Activated naive CD8-positive, alpha-beta T cell treated with anti-CD3 and anti-CD28 coated beads, Interleukin-2, amount 10 ng/mL, durations not matched to agents 7 days and 5 days (primary cell): ENCODE measurements around the gene TUBB2B. TPM values are rescaled to one million over a fixed set of nuclear protein-coding genes. Genes with fewer than 3 reads are reported as not detected.
"Not testable (repeated sequence)": the region's sequence is repeated elsewhere in the genome, so short reads cannot be mapped to it uniquely, and the experiment has no call there.

ENCODE experiments used
- ATAC-seq: fragments of 150-1000 bp; cut with Tn5 transposase; one replicate; pipeline ENCODE4 v1.10.0; 2021; ENCODE audit warnings: low read depth, moderate library complexity
- POLR2A ChIA-PET: fragments of 350-600 bp; sonication (Branson Sonifier 250); formaldehyde crosslinking; loops from one replicate; lab custom pipeline; 2021; ENCODE audit warnings: antibody characterized with exemption; lab: Charles Lee
- DNase-seq: peaks from one replicate; pipeline ENCODE4 v3.0.0; 2021
- H3K27ac Mint-ChIP-seq: one replicate; pipeline ENCODE4 v1.8.0; 2022; ENCODE audit warnings: mild to moderate bottlenecking, mixed read lengths
- H3K27me3 Mint-ChIP-seq: one replicate; pipeline ENCODE4 v1.8.0; 2022; ENCODE audit warnings: mild to moderate bottlenecking, moderate library complexity, mixed read lengths
- H3K36me3 Mint-ChIP-seq: one replicate; pipeline ENCODE4 v1.8.0; 2021; ENCODE audit warnings: mild to moderate bottlenecking, mixed read lengths
- H3K4me1 Mint-ChIP-seq: one replicate; pipeline ENCODE4 v1.8.0; 2021; ENCODE audit warnings: mixed read lengths
- H3K4me3 Mint-ChIP-seq: one replicate; pipeline ENCODE4 v1.8.0; 2022; ENCODE audit warnings: mild to moderate bottlenecking, moderate library complexity, mixed read lengths
- H3K9me3 Mint-ChIP-seq: one replicate; pipeline ENCODE4 v1.8.0; 2021; ENCODE audit warnings: mixed read lengths
- total RNA-seq, 2 experiments: library from RNA; stranded (reverse); gene quantifications; one replicate each; pipeline ENCODE4 v1.2.3, GENCODE V29; 2021

The TUBB2B gene
- total RNA-seq, 2 experiments from 2014 or later: not detected

- H3K4me1 Mint-ChIP-seq: peaks cover 15% of the 10 kb centered on the region
- H3K9me3 Mint-ChIP-seq: no peaks in the 10 kb centered on the region
- peak overlapping the region; percentile 43 for H3K4me3 Mint-ChIP-seq
- peak; percentile 90 for ATAC-seq
- no peak overlapping the region for H3K27ac Mint-ChIP-seq
- H3K36me3 Mint-ChIP-seq: no peaks in the 10 kb centered on the region
- DNase-seq: peak; percentile 82
- peaks cover 29% of the 10 kb centered on the region for H3K27me3 Mint-ChIP-seq
- POLR2A ChIA-PET: interaction anchor here (0.8 kb wide), 1 partner anchor 9 kb away, joined by 5 read pairs; no protein-coding TSS in a partner anchor
Observed at GRCh38 chr6:3251462-3252314, 24.2 kb upstream of the TUBB2B start.

- H3K36me3 Mint-ChIP-seq: no peaks in the 10 kb centered on the region
- H3K4me3 Mint-ChIP-seq: no peak overlapping the region
- no peaks in the 10 kb centered on the region for H3K9me3 Mint-ChIP-seq
- POLR2A ChIA-PET: no interaction called here
- no peak overlapping the region for H3K27ac Mint-ChIP-seq
- DNase-seq (no peak), ATAC-seq (no peak)
- H3K4me1 Mint-ChIP-seq: peaks cover 15% of the 10 kb centered on the region
- H3K27me3 Mint-ChIP-seq: peaks cover 29% of the 10 kb centered on the region
Observed at GRCh38 chr6:3250231-3250675, 22.8 kb upstream of the TUBB2B start.

GRCh38 chr6:3249821-3250220 lies 22.4 kb upstream of the TUBB2B start:
- DNase-seq (no peak), ATAC-seq (no peak)
- H3K27ac Mint-ChIP-seq: no peak overlapping the region
- POLR2A ChIA-PET: no interaction called here
- H3K9me3 Mint-ChIP-seq: no peaks in the 10 kb centered on the region
- no peak overlapping the region for H3K4me3 Mint-ChIP-seq
- H3K36me3 Mint-ChIP-seq: no peaks in the 10 kb centered on the region
- H3K27me3 Mint-ChIP-seq: peaks cover 26% of the 10 kb centered on the region
- H3K4me1 Mint-ChIP-seq: peaks cover 15% of the 10 kb centered on the region

GRCh38 chr6:3247255-3248146 lies 20.0 kb upstream of the TUBB2B start:
- no peaks in the 10 kb centered on the region for H3K36me3 Mint-ChIP-seq
- ATAC-seq: no peak
- POLR2A ChIA-PET: no interaction called here
- DNase-seq: no peak
- no peaks in the 10 kb centered on the region for H3K9me3 Mint-ChIP-seq
- H3K4me1 Mint-ChIP-seq: peaks cover 15% of the 10 kb centered on the region
- H3K27me3 Mint-ChIP-seq: peaks cover 30% of the 10 kb centered on the region
- no peak overlapping the region for H3K27ac Mint-ChIP-seq
- no peak overlapping the region for H3K4me3 Mint-ChIP-seq

GRCh38 chr6:3245216-3245615 lies 17.8 kb upstream of the TUBB2B start:
- Mint-ChIP-seq H3K27me3 (peaks cover 33% of the 10 kb centered on the region), H3K36me3 (no peaks in the 10 kb centered on the region), H3K4me1 (peaks cover 2% of the 10 kb centered on the region), H3K4me3 (no peak overlapping the region), H3K27ac (no peak overlapping the region), H3K9me3 (no peaks in the 10 kb centered on the region)
- DNase-seq: no peak
- POLR2A ChIA-PET: no interaction called here
- no peak for ATAC-seq

- DNase-seq, H3K36me3 Mint-ChIP-seq, H3K4me1 Mint-ChIP-seq, ATAC-seq, H3K4me3 Mint-ChIP-seq, POLR2A ChIA-PET, H3K27ac Mint-ChIP-seq, H3K9me3 Mint-ChIP-seq: not testable (repeated sequence)
- peaks cover 34% of the 10 kb centered on the region for H3K27me3 Mint-ChIP-seq
Observed at GRCh38 chr6:3244832-3245161, 17.3 kb upstream of the TUBB2B start.

GRCh38 chr6:3244003-3244831 lies 16.8 kb upstream of the TUBB2B start:
- peaks cover 29% of the 10 kb centered on the region for H3K27me3 Mint-ChIP-seq
- H3K9me3 Mint-ChIP-seq: no peaks in the 10 kb centered on the region
- H3K4me3 Mint-ChIP-seq: no peak overlapping the region
- no peak overlapping the region for H3K27ac Mint-ChIP-seq
- no peak for ATAC-seq
- H3K36me3 Mint-ChIP-seq: no peaks in the 10 kb centered on the region
- H3K4me1 Mint-ChIP-seq: peaks cover 2% of the 10 kb centered on the region
- POLR2A ChIA-PET: no interaction called here
- DNase-seq: no peak

GRCh38 chr6:3242768-3243167 lies 15.3 kb upstream of the TUBB2B start:
- Mint-ChIP-seq H3K4me3 (no peak overlapping the region), H3K9me3 (no peaks in the 10 kb centered on the region), H3K4me1 (no peaks in the 10 kb centered on the region), H3K36me3 (no peaks in the 10 kb centered on the region), H3K27me3 (peaks cover 34% of the 10 kb centered on the region), H3K27ac (no peak overlapping the region)
- ATAC-seq: no peak
- POLR2A ChIA-PET: no interaction called here
- no peak for DNase-seq

GRCh38 chr6:3241745-3242144 lies 14.3 kb upstream of the TUBB2B start:
- H3K9me3 Mint-ChIP-seq, DNase-seq, H3K27ac Mint-ChIP-seq, H3K4me1 Mint-ChIP-seq, H3K4me3 Mint-ChIP-seq, H3K36me3 Mint-ChIP-seq, ATAC-seq, POLR2A ChIA-PET: not testable (repeated sequence)
- H3K27me3 Mint-ChIP-seq: peaks cover 42% of the 10 kb centered on the region

GRCh38 chr6:3240595-3240994 lies 13.1 kb upstream of the TUBB2B start:
- peaks cover 47% of the 10 kb centered on the region for H3K27me3 Mint-ChIP-seq
- H3K9me3 Mint-ChIP-seq: no peaks in the 10 kb centered on the region
- H3K4me3 Mint-ChIP-seq: no peak overlapping the region
- no peak overlapping the region for H3K27ac Mint-ChIP-seq
- H3K4me1 Mint-ChIP-seq: peaks cover 2% of the 10 kb centered on the region
- POLR2A ChIA-PET: no interaction called here
- ATAC-seq (no peak), DNase-seq (no peak)
- no peaks in the 10 kb centered on the region for H3K36me3 Mint-ChIP-seq

- POLR2A ChIA-PET: no interaction called here
- Mint-ChIP-seq H3K4me1 (peaks cover 4% of the 10 kb centered on the region), H3K9me3 (no peaks in the 10 kb centered on the region), H3K4me3 (no peak overlapping the region), H3K27me3 (peaks cover 59% of the 10 kb centered on the region), H3K36me3 (no peaks in the 10 kb centered on the region), H3K27ac (no peak overlapping the region)
- no peak for DNase-seq
- ATAC-seq: no peak
Observed at GRCh38 chr6:3239110-3239830, 11.8 kb upstream of the TUBB2B start.

- peaks cover 4% of the 10 kb centered on the region for H3K4me1 Mint-ChIP-seq
- DNase-seq (no peak), ATAC-seq (no peak)
- POLR2A ChIA-PET: no interaction called here
- H3K36me3 Mint-ChIP-seq: no peaks in the 10 kb centered on the region
- H3K27me3 Mint-ChIP-seq: peaks cover 69% of the 10 kb centered on the region
- no peak overlapping the region for H3K4me3 Mint-ChIP-seq
- no peak overlapping the region for H3K27ac Mint-ChIP-seq
- no peaks in the 10 kb centered on the region for H3K9me3 Mint-ChIP-seq
Observed at GRCh38 chr6:3237761-3238662, 10.6 kb upstream of the TUBB2B start.
